GM06990 (cell line): ENCODE results near the gene ZNF469.
A peak's percentile ranks its signal among the peaks of the same experiment; 100 is the strongest.

Experiments used
- DNase-seq: peaks from one replicate; pipeline ENCODE4 v3.0.0-alpha.2; 2011; ENCODE audit not compliant: insufficient read length; ENCODE audit errors: extremely low read depth
- H3K27me3 ChIP-seq: replicated peaks from 2 replicates; pipeline ENCODE4 v1.6.0; 2011; ENCODE audit warnings: low read length; ENCODE audit not compliant: control insufficient read depth, insufficient read depth
- H3K36me3 ChIP-seq: 2 replicates; pipeline ENCODE4 v1.5.1; 2011; ENCODE audit warnings: low read length; ENCODE audit not compliant: control insufficient read depth, insufficient read depth
- H3K4me3 ChIP-seq: replicated peaks from 2 replicates; pipeline ENCODE4 v1.5.1; 2011; ENCODE audit warnings: low read depth, mild to moderate bottlenecking, control low read depth, low read length
- TF ChIP-seq, protein P1 (sequence below): IDR thresholded peaks from 2 replicates; pipeline ENCODE4 v1.5.1; 2011; ENCODE audit warnings: low read length, control low read depth, mild to moderate bottlenecking, inconsistent platforms; ENCODE audit not compliant: insufficient read depth, poor library complexity, severe bottlenecking

Gene ZNF469

DNA sequence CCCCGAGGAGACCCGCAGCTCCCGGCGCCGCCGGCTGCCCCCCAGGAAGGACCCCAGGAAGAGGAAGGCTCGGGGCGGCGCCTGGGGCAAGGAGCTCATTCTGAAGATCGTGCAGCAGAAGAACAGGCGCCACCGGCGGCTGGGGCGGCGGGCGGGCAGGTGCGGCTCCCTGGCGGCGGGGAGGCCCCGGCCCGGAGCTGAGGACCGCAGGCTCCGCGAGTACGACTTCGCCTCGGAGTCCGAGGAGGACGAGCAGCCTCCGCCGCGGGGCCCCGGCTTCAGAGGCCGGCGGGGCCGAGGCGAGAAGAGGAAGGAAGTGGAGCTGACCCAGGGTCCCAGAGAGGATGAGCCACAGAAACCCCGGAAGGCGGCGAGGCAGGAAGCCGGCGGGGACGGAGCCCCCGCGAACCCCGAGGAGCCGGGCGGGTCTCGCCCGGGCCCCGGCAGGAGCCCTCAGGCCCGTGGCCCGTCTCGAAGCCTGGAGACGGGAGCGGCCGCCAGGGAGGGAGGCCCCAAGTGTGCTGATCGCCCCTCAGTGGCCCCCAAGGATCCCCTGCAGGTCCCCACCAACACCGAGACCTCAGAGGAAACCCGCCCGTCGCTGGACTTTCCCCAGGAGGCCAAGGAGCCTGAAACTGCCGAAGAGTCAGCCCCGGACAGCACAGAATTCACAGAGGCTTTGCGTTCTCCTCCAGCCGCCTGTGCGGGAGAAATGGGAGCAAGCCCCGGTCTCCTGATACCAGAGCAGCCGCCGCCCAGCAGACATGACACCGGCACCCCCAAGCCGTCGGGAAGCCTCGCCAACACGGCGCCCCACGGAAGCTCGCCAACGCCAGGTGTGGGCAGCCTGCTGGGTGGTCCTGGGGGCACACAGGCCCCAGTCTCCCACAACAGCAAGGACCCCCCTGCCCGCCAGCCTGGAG, 48.0 kb downstream of the ZNF469 start:
- peak; percentile 57 for DNase-seq
- H3K27me3 ChIP-seq = no peaks in the 10 kb centered on the region
- peak overlapping the region; percentile 64 for H3K4me3 ChIP-seq
- TF ChIP-seq, protein P1, sequence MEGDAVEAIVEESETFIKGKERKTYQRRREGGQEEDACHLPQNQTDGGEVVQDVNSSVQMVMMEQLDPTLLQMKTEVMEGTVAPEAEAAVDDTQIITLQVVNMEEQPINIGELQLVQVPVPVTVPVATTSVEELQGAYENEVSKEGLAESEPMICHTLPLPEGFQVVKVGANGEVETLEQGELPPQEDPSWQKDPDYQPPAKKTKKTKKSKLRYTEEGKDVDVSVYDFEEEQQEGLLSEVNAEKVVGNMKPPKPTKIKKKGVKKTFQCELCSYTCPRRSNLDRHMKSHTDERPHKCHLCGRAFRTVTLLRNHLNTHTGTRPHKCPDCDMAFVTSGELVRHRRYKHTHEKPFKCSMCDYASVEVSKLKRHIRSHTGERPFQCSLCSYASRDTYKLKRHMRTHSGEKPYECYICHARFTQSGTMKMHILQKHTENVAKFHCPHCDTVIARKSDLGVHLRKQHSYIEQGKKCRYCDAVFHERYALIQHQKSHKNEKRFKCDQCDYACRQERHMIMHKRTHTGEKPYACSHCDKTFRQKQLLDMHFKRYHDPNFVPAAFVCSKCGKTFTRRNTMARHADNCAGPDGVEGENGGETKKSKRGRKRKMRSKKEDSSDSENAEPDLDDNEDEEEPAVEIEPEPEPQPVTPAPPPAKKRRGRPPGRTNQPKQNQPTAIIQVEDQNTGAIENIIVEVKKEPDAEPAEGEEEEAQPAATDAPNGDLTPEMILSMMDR = no peak
- H3K36me3 ChIP-seq = no peaks in the 10 kb centered on the region

DNA sequence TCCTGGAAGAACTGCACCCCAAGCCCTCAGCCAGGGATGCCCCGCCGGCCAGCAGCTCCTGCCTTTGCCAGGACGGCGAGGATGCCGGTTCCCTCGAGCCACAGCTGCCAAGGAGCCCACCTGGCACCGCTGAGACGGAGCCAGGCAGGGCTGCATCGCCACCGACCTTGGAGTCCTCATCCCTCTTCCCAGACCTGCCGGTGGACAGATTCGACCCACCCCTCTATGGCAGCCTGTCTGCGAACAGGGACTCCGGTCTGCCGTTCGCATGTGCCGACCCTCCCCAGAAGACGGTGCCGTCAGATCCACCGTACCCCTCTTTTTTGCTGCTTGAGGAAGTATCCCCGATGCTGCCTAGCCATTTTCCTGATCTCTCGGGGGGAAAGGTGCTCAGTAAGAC, 48.9 kb downstream of the ZNF469 start:
- Histone ChIP-seq H3K4me3 (no peak overlapping the region), H3K36me3 (no peaks in the 10 kb centered on the region)
- no peak for DNase-seq

DNA sequence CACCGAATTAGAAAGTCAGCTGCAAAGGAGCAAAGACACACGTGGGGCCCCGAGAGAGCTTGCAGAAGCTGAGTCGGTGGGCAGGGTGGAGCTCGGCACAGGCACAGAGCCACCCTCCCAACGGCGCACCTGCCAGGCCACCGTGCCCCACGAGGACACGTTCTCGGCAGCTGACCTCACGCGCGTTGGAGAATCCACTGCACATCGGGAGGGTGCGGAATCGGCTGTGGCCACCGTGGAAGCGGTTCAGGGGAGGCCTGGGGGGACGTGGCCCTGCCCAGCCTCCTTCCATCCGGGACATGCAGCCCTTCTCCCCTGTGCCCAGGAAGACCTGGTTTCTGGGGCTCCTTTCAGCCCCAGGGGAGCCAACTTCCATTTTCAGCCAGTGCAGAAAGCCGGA, 49.4 kb downstream of the ZNF469 start:
- TF ChIP-seq, protein P1 = no peak
- no peak for DNase-seq
- no peaks in the 10 kb centered on the region for H3K27me3 ChIP-seq

More for the DNA sequence above, 48.9 kb downstream of the ZNF469 start:
- TF ChIP-seq, protein P1 = no peak
- no peaks in the 10 kb centered on the region for H3K27me3 ChIP-seq

More for the DNA sequence above, 49.4 kb downstream of the ZNF469 start:
- Histone ChIP-seq H3K4me3 (no peak overlapping the region), H3K36me3 (no peaks in the 10 kb centered on the region)
